B cell (primary cell): Measurements from ENCODE around the gene B4GALT5.

Source experiments
- EZH2 ChIP-seq: IDR thresholded peaks from 2 replicates; pipeline ENCODE4 v1.6.1; 2012; ENCODE audit warnings: borderline replicate concordance, low read depth, mild to moderate bottlenecking, moderate library complexity, low read length; ENCODE audit not compliant: insufficient read depth, poor library complexity, severe bottlenecking
- TF ChIP-seq, protein P1 (sequence below): fragments of 200-600 bp; IDR thresholded peaks from one replicate; pipeline ENCODE4 v1.8.0; 2022; ENCODE audit warnings: antibody characterized with exemption, mild to moderate bottlenecking

DNA sequence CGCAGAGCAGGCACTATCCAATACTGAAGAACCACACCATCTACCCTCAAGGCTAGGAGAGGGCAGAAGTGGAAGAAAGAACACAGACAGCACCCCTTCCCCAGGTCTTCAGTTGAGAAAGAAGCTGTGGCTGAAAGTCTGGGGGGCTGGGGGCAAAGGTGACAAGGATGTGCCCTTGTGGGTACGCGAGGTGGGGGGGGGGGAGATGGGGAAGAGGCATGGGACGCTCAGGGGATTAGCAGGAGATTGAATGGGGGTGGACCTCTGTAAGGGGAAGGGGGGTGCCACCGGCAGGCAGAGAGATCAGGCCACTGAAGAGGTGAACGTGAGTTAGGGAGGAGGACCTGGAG lies 1.1 kb downstream of the B4GALT5 start:
- TF ChIP-seq, protein P1, sequence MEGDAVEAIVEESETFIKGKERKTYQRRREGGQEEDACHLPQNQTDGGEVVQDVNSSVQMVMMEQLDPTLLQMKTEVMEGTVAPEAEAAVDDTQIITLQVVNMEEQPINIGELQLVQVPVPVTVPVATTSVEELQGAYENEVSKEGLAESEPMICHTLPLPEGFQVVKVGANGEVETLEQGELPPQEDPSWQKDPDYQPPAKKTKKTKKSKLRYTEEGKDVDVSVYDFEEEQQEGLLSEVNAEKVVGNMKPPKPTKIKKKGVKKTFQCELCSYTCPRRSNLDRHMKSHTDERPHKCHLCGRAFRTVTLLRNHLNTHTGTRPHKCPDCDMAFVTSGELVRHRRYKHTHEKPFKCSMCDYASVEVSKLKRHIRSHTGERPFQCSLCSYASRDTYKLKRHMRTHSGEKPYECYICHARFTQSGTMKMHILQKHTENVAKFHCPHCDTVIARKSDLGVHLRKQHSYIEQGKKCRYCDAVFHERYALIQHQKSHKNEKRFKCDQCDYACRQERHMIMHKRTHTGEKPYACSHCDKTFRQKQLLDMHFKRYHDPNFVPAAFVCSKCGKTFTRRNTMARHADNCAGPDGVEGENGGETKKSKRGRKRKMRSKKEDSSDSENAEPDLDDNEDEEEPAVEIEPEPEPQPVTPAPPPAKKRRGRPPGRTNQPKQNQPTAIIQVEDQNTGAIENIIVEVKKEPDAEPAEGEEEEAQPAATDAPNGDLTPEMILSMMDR = no peak
- TF ChIP-seq EZH2 = no peak
